GM13976 (cell line): ENCODE data around the gene DEUP1.
"Not testable (repeated sequence)": the region's sequence is repeated elsewhere in the genome, so short reads cannot be mapped to it uniquely, and the experiment has no call there.

Experiments
- DNase-seq: peaks from one replicate; pipeline ENCODE4 v3.0.0; 2012; ENCODE audit warnings: low spot score
- CTCF ChIP-seq: IDR thresholded peaks from 2 replicates; pipeline ENCODE4 v1.5.1; 2012; ENCODE audit warnings: borderline replicate concordance, mild to moderate bottlenecking; ENCODE audit not compliant: insufficient read depth; ENCODE audit errors: extremely low read depth, missing control alignments, control extremely low read depth
- in situ Hi-C: fragments of 300-500 bp; cut with MboI; formaldehyde crosslinking; loops from one replicate; pipeline ENCODE4 v1.12.0; 2022; ENCODE audit warnings: low sequenced_read_pairs, mixed read lengths, inconsistent platforms; ENCODE audit not compliant: unreplicated experiment

The DEUP1 gene

GRCh38 chr11:93410441-93410840 lies 79.9 kb downstream of the DEUP1 start:
- DNase-seq = no peak
- in situ Hi-C loops = no loop called here
- TF ChIP-seq CTCF = no peak

GRCh38 chr11:93411705-93412104 lies 81.2 kb downstream of the DEUP1 start:
- TF ChIP-seq CTCF = no peak
- no peak for DNase-seq
- in situ Hi-C loops = no loop called here

GRCh38 chr11:93432247-93432646 lies 101.7 kb downstream of the DEUP1 start:
- no peak for DNase-seq
- in situ Hi-C loops = no loop called here
- TF ChIP-seq CTCF = no peak

GRCh38 chr11:93443232-93443631 lies 112.7 kb downstream of the DEUP1 start:
- in situ Hi-C loops, DNase-seq: not testable (repeated sequence)

- in situ Hi-C loops = no loop called here
- no peak for TF ChIP-seq CTCF
- no peak for DNase-seq
Measured at GRCh38 chr11:93444617-93445073, 114.1 kb downstream of the DEUP1 start.

GRCh38 chr11:93458286-93458685 lies 127.7 kb downstream of the DEUP1 start:
- in situ Hi-C loops = no loop called here
- TF ChIP-seq CTCF = no peak
- DNase-seq = no peak

- DNase-seq, in situ Hi-C loops: not testable (repeated sequence)
Measured at GRCh38 chr11:93463666-93464065, 133.1 kb downstream of the DEUP1 start.

- in situ Hi-C loops = no loop called here
- DNase-seq = no peak
- TF ChIP-seq CTCF = no peak
Measured at GRCh38 chr11:93464927-93465540, 134.5 kb downstream of the DEUP1 start.
